Measurements from ENCODE around the gene OR6X1.

DNA sequence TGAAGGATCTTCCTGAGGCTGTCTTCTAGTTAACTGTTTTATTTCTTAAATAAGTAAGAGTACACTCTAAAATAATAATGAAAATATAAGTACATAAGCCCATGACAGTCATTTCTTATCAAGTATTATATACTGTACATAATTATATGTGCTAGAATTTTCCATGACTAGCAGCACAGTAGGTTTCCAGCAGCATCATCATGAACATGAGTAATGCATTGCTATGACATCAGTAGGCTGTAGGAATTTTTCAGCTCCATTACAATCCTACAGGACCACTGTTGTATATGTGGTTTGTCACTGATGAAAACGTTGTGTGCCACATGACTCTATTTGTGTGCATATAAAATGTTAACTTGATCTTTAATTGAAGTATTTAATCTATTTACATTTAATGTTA lies 34.9 kb downstream of the OR6X1 start:
- TF ChIP-seq POLR2A (IDR thresholded peaks at IDR 0.05; ENCODE audit: low read length) (no peak), GATA1 (IDR thresholded peaks at IDR 0.05; ENCODE audit: low read depth, low read length) (no peak)
